HCT116 (cell line): ENCODE data around the gene CD247.

Source experiments
- CTCF ChIP-seq, 3 experiments: fragments of 200-600 bp in 1 of 3; sonication (generic) in 1 of 3; IDR thresholded peaks in 2 of 3; conservative IDR thresholded peaks in 1 of 3; 2 replicates each; pipeline ENCODE4 v1.5.1; 2012 to 2017; ENCODE audit warnings: low read depth in 2 of 3, low read length in 2 of 3, antibody characterized with exemption in 1 of 3, borderline replicate concordance in 1 of 3, control low read depth in 1 of 3, mild to moderate bottlenecking in 1 of 3, mixed read lengths in 1 of 3, mixed run types in 1 of 3, moderate library complexity in 1 of 3; ENCODE audit not compliant: insufficient read depth in 1 of 3
- EGR1 ChIP-seq: IDR thresholded peaks from 2 replicates; pipeline ENCODE4 v1.6.1; 2012; ENCODE audit warnings: low read depth
- EZH2 ChIP-seq: fragments of 200-600 bp; sonication (generic); IDR thresholded peaks from 2 replicates; pipeline ENCODE4 v1.6.1; 2017; ENCODE audit warnings: antibody characterized with exemption, mixed run types
- POLR2A ChIP-seq: IDR thresholded peaks from 2 replicates; pipeline ENCODE4 v1.7.0; 2011; ENCODE audit warnings: borderline replicate concordance; ENCODE audit not compliant: insufficient read depth, insufficient read length; ENCODE audit errors: extremely low read depth
- POLR2AphosphoS5 ChIP-seq: IDR thresholded peaks from 2 replicates; pipeline ENCODE4 v1.6.1; 2011; ENCODE audit warnings: mild to moderate bottlenecking, low read depth, low read length, moderate library complexity
- RAD21 ChIP-seq: IDR thresholded peaks from 2 replicates; pipeline ENCODE4 v1.6.1; 2012; ENCODE audit warnings: low read depth, mild to moderate bottlenecking
- SP1 ChIP-seq: IDR thresholded peaks from 2 replicates; pipeline ENCODE4 v1.6.1; 2012; ENCODE audit warnings: low read depth
- TCF7L2 ChIP-seq: IDR thresholded peaks from 2 replicates; pipeline ENCODE4 v1.7.0; 2011; ENCODE audit warnings: borderline replicate concordance, inconsistent platforms; ENCODE audit not compliant: insufficient read depth, insufficient read length; ENCODE audit errors: extremely low read depth
- YY1 ChIP-seq: IDR thresholded peaks from 2 replicates; pipeline ENCODE4 v1.6.1; 2011; ENCODE audit warnings: low read length, low read depth, moderate library complexity, mild to moderate bottlenecking; ENCODE audit not compliant: insufficient replicate concordance; ENCODE audit errors: extremely low read depth
- TF ChIP-seq, protein P1 (sequence below): IDR thresholded peaks from 2 replicates; pipeline ENCODE4 v1.6.1; 2012; ENCODE audit warnings: low read depth
- TF ChIP-seq, protein P2 (sequence below): IDR thresholded peaks from 2 replicates; pipeline ENCODE4 v1.6.1; 2012

DNA sequence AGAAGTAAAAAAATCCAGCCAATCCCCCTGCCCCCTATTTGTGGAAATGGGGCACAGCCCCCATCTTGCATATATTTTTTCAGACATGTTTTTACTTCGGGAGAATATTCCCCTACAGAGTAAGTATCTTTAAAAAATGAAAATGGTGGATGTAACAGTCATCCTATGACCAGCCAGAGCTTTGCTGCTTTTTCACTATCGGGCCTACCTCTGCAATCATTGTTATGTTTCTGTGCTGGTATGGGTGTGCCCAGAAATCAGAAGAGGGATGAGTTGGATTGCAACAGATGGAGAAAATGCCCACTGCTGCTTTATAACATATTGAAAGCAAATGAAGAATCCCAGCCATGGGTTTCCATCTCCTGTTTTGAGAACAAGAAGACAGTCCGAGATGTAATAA, 2.9 kb downstream of the CD247 start:
- TF ChIP-seq, protein P1, sequence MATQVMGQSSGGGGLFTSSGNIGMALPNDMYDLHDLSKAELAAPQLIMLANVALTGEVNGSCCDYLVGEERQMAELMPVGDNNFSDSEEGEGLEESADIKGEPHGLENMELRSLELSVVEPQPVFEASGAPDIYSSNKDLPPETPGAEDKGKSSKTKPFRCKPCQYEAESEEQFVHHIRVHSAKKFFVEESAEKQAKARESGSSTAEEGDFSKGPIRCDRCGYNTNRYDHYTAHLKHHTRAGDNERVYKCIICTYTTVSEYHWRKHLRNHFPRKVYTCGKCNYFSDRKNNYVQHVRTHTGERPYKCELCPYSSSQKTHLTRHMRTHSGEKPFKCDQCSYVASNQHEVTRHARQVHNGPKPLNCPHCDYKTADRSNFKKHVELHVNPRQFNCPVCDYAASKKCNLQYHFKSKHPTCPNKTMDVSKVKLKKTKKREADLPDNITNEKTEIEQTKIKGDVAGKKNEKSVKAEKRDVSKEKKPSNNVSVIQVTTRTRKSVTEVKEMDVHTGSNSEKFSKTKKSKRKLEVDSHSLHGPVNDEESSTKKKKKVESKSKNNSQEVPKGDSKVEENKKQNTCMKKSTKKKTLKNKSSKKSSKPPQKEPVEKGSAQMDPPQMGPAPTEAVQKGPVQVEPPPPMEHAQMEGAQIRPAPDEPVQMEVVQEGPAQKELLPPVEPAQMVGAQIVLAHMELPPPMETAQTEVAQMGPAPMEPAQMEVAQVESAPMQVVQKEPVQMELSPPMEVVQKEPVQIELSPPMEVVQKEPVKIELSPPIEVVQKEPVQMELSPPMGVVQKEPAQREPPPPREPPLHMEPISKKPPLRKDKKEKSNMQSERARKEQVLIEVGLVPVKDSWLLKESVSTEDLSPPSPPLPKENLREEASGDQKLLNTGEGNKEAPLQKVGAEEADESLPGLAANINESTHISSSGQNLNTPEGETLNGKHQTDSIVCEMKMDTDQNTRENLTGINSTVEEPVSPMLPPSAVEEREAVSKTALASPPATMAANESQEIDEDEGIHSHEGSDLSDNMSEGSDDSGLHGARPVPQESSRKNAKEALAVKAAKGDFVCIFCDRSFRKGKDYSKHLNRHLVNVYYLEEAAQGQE, result no peak
- TF ChIP-seq CTCF (IDR thresholded peaks at IDR 0.05 in 2 of 3, conservative IDR thresholded peaks at IDR 0.05 in 1 of 3; ENCODE audit: borderline replicate concordance in 1 of 3, insufficient read depth in 1 of 3, low read depth in 2 of 3, low read length in 2 of 3) (no peak), TCF7L2 (no peak), EZH2 (no peak), POLR2AphosphoS5 (no peak), YY1 (no peak), RAD21 (no peak), SP1 (no peak), POLR2A (no peak), EGR1 (no peak)
- TF ChIP-seq, protein P2, sequence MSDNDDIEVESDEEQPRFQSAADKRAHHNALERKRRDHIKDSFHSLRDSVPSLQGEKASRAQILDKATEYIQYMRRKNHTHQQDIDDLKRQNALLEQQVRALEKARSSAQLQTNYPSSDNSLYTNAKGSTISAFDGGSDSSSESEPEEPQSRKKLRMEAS, result no peak
